Keratinocyte (primary cell): Measurements from ENCODE around the gene SCAF8. TPM values are rescaled to one million over a fixed set of nuclear protein-coding genes. Genes with fewer than 3 reads are reported as not detected.
A peak's percentile ranks its signal among the peaks of the same experiment; 100 is the strongest.

Source experiments
- DNase-seq: peaks from one replicate; pipeline ENCODE4 v3.0.0-alpha.2; 2011; ENCODE audit warnings: low read depth, missing footprints, low spot score
- FAIRE-seq: peaks from 2 replicates; lab custom pipeline; 2011; peaks lifted over from hg19 to GRCh38; lab: Jason Lieb, UNC
- H2AFZ ChIP-seq: 2 replicates; pipeline ENCODE4 v1.6.0; 2012; ENCODE audit warnings: low read length, control low read depth, inconsistent platforms; ENCODE audit not compliant: control insufficient read depth
- H3K27ac ChIP-seq: 2 replicates; pipeline ENCODE4 v1.5.1; 2011; ENCODE audit warnings: low read length; ENCODE audit not compliant: control insufficient read depth, insufficient read depth
- H3K27me3 ChIP-seq: 3 replicates; pipeline ENCODE4 v1.6.0; 2011; ENCODE audit warnings: low read length; ENCODE audit not compliant: control insufficient read depth, insufficient read depth; ENCODE audit errors: extremely low read depth
- H3K36me3 ChIP-seq, 2 experiments: 2 replicates in 1 of 2; 3 replicates in 1 of 2; pipeline ENCODE4 v1.5.1; 2011; ENCODE audit warnings: low read length in 2 of 2, mild to moderate bottlenecking in 1 of 2; ENCODE audit not compliant: control insufficient read depth in 2 of 2, insufficient read depth in 2 of 2; ENCODE audit errors: extremely low read depth in 1 of 2
- H3K4me1 ChIP-seq: 3 replicates; pipeline ENCODE4 v1.5.1; 2011; ENCODE audit warnings: low read length; ENCODE audit not compliant: control insufficient read depth, insufficient read depth; ENCODE audit errors: extremely low read depth
- H3K4me2 ChIP-seq: 3 replicates; pipeline ENCODE4 v1.6.0; 2011; ENCODE audit warnings: low read depth, low read length; ENCODE audit not compliant: control insufficient read depth, insufficient read depth; ENCODE audit errors: extremely low read depth
- H3K4me3 ChIP-seq, 3 experiments: fragments of 200-600 bp in 1 of 3; sonication (generic) in 1 of 3; 2 replicates in 2 of 3; 3 replicates in 1 of 3; pipeline ENCODE4 v1.5.1; 2011 to 2016; ENCODE audit warnings: low read length in 3 of 3, mild to moderate bottlenecking in 3 of 3, control low read depth in 2 of 3, inconsistent platforms in 1 of 3, low read depth in 1 of 3, mixed read lengths in 1 of 3, mixed run types in 1 of 3, moderate library complexity in 1 of 3; ENCODE audit not compliant: control insufficient read depth in 2 of 3, insufficient read depth in 2 of 3; ENCODE audit errors: extremely low read depth in 1 of 3
- H3K79me2 ChIP-seq: 2 replicates; pipeline ENCODE4 v1.6.0; 2012; ENCODE audit warnings: low read length; ENCODE audit not compliant: control insufficient read depth, insufficient read depth
- H3K9ac ChIP-seq: 3 replicates; pipeline ENCODE4 v1.6.0; 2011; ENCODE audit warnings: low read length; ENCODE audit not compliant: control insufficient read depth, insufficient read depth; ENCODE audit errors: extremely low read depth
- H3K9me1 ChIP-seq: 3 replicates; pipeline ENCODE4 v1.6.0; 2011; ENCODE audit warnings: low read length; ENCODE audit not compliant: control insufficient read depth, insufficient read depth; ENCODE audit errors: extremely low read depth
- H3K9me3 ChIP-seq: 2 replicates; pipeline ENCODE4 v1.5.1; 2012; ENCODE audit warnings: low read depth, low read length; ENCODE audit not compliant: control insufficient read depth
- H4K20me1 ChIP-seq: 3 replicates; pipeline ENCODE4 v1.6.0; 2011; ENCODE audit warnings: low read length; ENCODE audit not compliant: control insufficient read depth, insufficient read depth; ENCODE audit errors: extremely low read depth
- EZH2 ChIP-seq: IDR thresholded peaks from one replicate; pipeline ENCODE4 v1.6.1; 2012; ENCODE audit warnings: inconsistent platforms, mild to moderate bottlenecking, low read length, moderate library complexity
- dilution Hi-C: fragments of 300-500 bp; cut with MboI; formaldehyde crosslinking; loops from one replicate; pipeline ENCODE4 v1.7.0; 2020; ENCODE audit warnings: low sequenced_read_pairs; ENCODE audit not compliant: extremely low pct_ligation_motif_present
- polyA plus RNA-seq, 5 experiments: library from polyadenylated mRNA; depleted of rRNA in 3 of 5; stranded (reverse) in 3 of 5; stranded (forward) in 1 of 5; unstranded in 1 of 5; fragments of >200 nt; gene quantifications; 1 replicate in 1 of 5; 2 replicates in 3 of 5; 3 replicates in 1 of 5; pipeline versions ENCODE4 v1.2.1 to v1.2.3, GENCODE V29; 2011 to 2012; ENCODE audit warnings: missing spikeins in 2 of 5, low read depth in 1 of 5, low replicate concordance in 1 of 5
- small RNA-seq, 3 experiments: library from RNA; depleted of rRNA; stranded (forward); fragments of <200 nt; gene quantifications; one replicate each; pipeline ENCODE3, GENCODE V24; 2012; ENCODE audit warnings: low read depth in 3 of 3, low replicate concordance in 1 of 3; ENCODE audit not compliant: insufficient read length in 3 of 3
- TF ChIP-seq, protein P1 (sequence below), 3 experiments: IDR thresholded peaks in 1 of 3; conservative IDR thresholded peaks in 1 of 3; optimal IDR thresholded peaks in 1 of 3; 2 replicates in 2 of 3; 3 replicates in 1 of 3; pipeline versions ENCODE3 to v1.5.1; 2011; ENCODE audit warnings: low read length in 3 of 3, mild to moderate bottlenecking in 3 of 3, moderate library complexity in 2 of 3, control low read depth in 1 of 3, inconsistent platforms in 1 of 3; ENCODE audit not compliant: insufficient read depth in 2 of 3; ENCODE audit errors: extremely low read depth in 1 of 3

Gene SCAF8
- polyA plus RNA-seq, 1 donor (not counting 4 experiments of a cell fraction or from before 2014, with no cell fraction given), result 19.1 TPM

DNA sequence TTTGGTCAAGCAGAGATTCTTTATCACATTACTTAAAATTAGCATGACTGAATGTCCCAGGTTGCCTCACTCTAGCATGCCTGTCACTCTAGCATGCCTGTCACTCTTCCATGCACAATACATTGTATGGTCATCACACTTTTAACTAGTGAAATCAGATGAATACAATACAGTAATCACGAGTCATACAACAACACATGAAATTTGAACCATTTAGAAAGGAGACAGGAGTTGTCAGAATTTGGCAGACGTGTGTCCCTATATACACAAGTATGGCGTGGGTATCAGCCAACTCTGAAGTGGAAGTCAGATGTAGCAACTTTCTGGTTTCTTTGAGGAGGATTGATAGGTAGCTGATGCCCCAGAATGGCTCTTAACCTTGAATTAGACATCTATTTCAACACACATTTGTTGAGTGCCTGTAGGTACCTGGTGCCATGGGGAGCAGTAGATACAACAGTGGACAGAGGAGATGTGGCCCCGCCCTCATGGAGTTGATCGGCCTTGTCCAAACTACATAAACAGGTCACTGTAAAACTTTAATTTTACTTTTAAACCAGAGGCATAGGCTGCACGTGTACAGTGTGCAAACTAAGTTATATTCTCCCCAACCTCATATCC is 145.8 kb downstream of the SCAF8 start:
- Histone ChIP-seq H3K9me3 (no peaks in the 10 kb centered on the region), H3K9me1 (no peaks in the 10 kb centered on the region), H3K27ac (no peak overlapping the region), H3K4me1 (peaks cover 12% of the 10 kb centered on the region), H2AFZ (no peak overlapping the region), H3K27me3 (no peaks in the 10 kb centered on the region), H3K4me2 (no peak overlapping the region), H3K9ac (no peak overlapping the region), H3K79me2 (no peaks in the 10 kb centered on the region), H3K4me3 (no peak overlapping the region), H4K20me1 (no peaks in the 10 kb centered on the region), H3K36me3 (no peaks in the 10 kb centered on the region)
- dilution Hi-C loops, result no loop called here
- no peak for DNase-seq
- TF ChIP-seq EZH2, result no peak
- TF ChIP-seq, protein P1, sequence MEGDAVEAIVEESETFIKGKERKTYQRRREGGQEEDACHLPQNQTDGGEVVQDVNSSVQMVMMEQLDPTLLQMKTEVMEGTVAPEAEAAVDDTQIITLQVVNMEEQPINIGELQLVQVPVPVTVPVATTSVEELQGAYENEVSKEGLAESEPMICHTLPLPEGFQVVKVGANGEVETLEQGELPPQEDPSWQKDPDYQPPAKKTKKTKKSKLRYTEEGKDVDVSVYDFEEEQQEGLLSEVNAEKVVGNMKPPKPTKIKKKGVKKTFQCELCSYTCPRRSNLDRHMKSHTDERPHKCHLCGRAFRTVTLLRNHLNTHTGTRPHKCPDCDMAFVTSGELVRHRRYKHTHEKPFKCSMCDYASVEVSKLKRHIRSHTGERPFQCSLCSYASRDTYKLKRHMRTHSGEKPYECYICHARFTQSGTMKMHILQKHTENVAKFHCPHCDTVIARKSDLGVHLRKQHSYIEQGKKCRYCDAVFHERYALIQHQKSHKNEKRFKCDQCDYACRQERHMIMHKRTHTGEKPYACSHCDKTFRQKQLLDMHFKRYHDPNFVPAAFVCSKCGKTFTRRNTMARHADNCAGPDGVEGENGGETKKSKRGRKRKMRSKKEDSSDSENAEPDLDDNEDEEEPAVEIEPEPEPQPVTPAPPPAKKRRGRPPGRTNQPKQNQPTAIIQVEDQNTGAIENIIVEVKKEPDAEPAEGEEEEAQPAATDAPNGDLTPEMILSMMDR (optimal IDR thresholded peaks at IDR 0.05 in 1 of 3, IDR thresholded peaks at IDR 0.05 in 1 of 3, conservative IDR thresholded peaks at IDR 0.05 in 1 of 3; ENCODE audit: extremely low read depth in 1 of 3, insufficient read depth in 2 of 3, low read length in 3 of 3), result no peak
- no peak for FAIRE-seq

DNA sequence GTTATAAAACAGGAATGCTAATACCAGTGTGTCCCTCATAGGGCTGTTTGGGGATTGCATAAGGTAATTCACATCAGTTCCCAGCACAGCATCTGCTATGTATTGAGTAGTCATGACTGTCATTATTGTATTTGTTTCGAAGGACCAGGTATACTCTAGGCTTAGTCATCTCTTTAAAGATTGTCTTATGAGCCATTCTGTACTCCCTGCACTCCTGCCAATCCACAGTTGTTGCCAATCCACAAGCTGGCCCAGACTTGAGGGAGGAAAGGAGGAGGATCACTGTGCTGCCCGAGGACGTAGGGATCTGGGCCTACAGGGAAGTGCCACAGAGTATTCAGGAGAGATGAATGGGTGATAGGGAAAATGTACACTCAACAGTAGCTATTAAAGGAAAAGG is 148.9 kb downstream of the SCAF8 start:
- Histone ChIP-seq H3K4me1 (peaks cover 20% of the 10 kb centered on the region), H3K9me1 (no peaks in the 10 kb centered on the region), H3K36me3 (no peaks in the 10 kb centered on the region), H3K4me2 (peak overlapping the region; percentile 25), H3K9me3 (no peaks in the 10 kb centered on the region), H3K9ac (no peak overlapping the region), H4K20me1 (no peaks in the 10 kb centered on the region), H3K27me3 (no peaks in the 10 kb centered on the region), H3K79me2 (no peaks in the 10 kb centered on the region), H3K4me3 (no peak overlapping the region), H3K27ac (peak overlapping the region; percentile 10), H2AFZ (no peak overlapping the region)
- dilution Hi-C loops, result no loop called here
- FAIRE-seq (peak; percentile 92), DNase-seq (peak; percentile 32)
- TF ChIP-seq, protein P1 (optimal IDR thresholded peaks at IDR 0.05 in 1 of 3, IDR thresholded peaks at IDR 0.05 in 1 of 3, conservative IDR thresholded peaks at IDR 0.05 in 1 of 3; ENCODE audit: extremely low read depth in 1 of 3, insufficient read depth in 2 of 3, low read length in 3 of 3), result no peak
- TF ChIP-seq EZH2, result no peak

Small RNA genes lying within 50 kb of the gene (small RNA-seq; reads per million reads assigned to genes)
- gene MIR1273C (0 reads per million in 3 experiments), gene RNU6-824P (0 reads per million in 3 experiments)

Other genes starting within 250 kb of the SCAF8 start
- 0.84 to 2.0 TPM (median 1.9 TPM) in 3 replicates for gene CNKSR3, start 222.7 kb upstream of the SCAF8 start, polyA plus RNA-seq